Fibroblast of mammary gland (primary cell): ENCODE measurements around the gene ASAP2.

Experiments
- DNase-seq: peaks from one replicate; pipeline ENCODE4 v3.0.0-alpha.2; 2010; ENCODE audit warnings: low read depth
- H3K4me3 ChIP-seq: 2 replicates; pipeline ENCODE4 v1.5.1; 2011; ENCODE audit warnings: low read depth, mild to moderate bottlenecking, low read length, moderate library complexity; ENCODE audit not compliant: control insufficient read depth
- CTCF ChIP-seq: conservative IDR thresholded peaks from 2 replicates; pipeline ENCODE4 v1.5.1; 2011; ENCODE audit warnings: low read depth, low read length, inconsistent platforms; ENCODE audit not compliant: control insufficient read depth, insufficient read depth

The ASAP2 gene

GRCh38 chr2:9205963-9206948 lies at the start of gene ASAP2:
Gene ASAP2 (plus strand): TSS chr2:9206812. CDS start chr2:9207105, 293 bp downstream.
- peak; percentile 55 for DNase-seq
- peak within 1 kb of the TSS; percentile 70 for H3K4me3 ChIP-seq
- peak; percentile 53 for TF ChIP-seq CTCF

- TF ChIP-seq CTCF = no peak
- H3K4me3 ChIP-seq = no peak overlapping the region
- DNase-seq = no peak
Measured at GRCh38 chr2:9158786-9159779, 47.5 kb upstream of the ASAP2 start.

- DNase-seq = no peak
- H3K4me3 ChIP-seq = no peak overlapping the region
- no peak for TF ChIP-seq CTCF
Measured at GRCh38 chr2:9160732-9161131, 45.9 kb upstream of the ASAP2 start.

GRCh38 chr2:9162841-9163240 lies 43.8 kb upstream of the ASAP2 start:
- DNase-seq = no peak
- no peak overlapping the region for H3K4me3 ChIP-seq
- no peak for TF ChIP-seq CTCF

GRCh38 chr2:9163306-9164111 lies 43.1 kb upstream of the ASAP2 start:
- H3K4me3 ChIP-seq = no peak overlapping the region
- TF ChIP-seq CTCF = no peak
- peak; percentile 68 for DNase-seq
